ENCODE results near the gene TEN1. TPM values are rescaled to one million over a fixed set of nuclear protein-coding genes. Genes with fewer than 3 reads are reported as not detected.

TEN1 gene
- total RNA-seq, 6 experiments from 2014 or later, result 13.3 to 15.4 (median 13.8) TPM

DNA sequence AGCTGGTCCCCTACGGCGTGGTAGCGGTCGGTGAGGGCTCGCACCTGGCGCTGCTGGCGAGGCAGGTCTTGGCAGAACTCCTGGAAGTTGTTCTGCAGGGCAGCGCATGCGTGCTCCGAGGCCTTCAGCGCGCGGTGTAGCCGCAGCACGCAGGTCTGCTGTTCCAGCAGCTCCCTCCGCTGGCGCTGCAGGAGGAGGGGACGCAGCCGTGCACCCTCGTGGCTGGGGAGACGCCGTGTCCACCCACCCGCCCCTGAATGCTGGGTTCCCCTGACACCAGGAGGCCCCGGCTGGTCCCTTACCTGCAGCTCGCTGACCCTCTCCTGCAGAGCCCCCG lies 35.9 kb downstream of the TEN1 start:
- Mint-ChIP-seq H3K9me3 (no peaks in the 10 kb centered on the region; the same call in 1 of the 2 replicates), H3K27ac (no peak overlapping the region), H3K4me1 (ENCODE audit: low read depth) (peaks cover 11% of the 10 kb centered on the region), H3K36me3 (ENCODE audit: low read depth) (no peaks in the 10 kb centered on the region), H3K27me3 (ENCODE audit: insufficient read depth) (peaks cover 14% of the 10 kb centered on the region), H3K4me3 (no peak overlapping the region)
- no peak for DNase-seq
- TF ChIP-seq, protein P1, sequence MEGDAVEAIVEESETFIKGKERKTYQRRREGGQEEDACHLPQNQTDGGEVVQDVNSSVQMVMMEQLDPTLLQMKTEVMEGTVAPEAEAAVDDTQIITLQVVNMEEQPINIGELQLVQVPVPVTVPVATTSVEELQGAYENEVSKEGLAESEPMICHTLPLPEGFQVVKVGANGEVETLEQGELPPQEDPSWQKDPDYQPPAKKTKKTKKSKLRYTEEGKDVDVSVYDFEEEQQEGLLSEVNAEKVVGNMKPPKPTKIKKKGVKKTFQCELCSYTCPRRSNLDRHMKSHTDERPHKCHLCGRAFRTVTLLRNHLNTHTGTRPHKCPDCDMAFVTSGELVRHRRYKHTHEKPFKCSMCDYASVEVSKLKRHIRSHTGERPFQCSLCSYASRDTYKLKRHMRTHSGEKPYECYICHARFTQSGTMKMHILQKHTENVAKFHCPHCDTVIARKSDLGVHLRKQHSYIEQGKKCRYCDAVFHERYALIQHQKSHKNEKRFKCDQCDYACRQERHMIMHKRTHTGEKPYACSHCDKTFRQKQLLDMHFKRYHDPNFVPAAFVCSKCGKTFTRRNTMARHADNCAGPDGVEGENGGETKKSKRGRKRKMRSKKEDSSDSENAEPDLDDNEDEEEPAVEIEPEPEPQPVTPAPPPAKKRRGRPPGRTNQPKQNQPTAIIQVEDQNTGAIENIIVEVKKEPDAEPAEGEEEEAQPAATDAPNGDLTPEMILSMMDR (IDR thresholded peaks at IDR 0.05), result no peak

DNA sequence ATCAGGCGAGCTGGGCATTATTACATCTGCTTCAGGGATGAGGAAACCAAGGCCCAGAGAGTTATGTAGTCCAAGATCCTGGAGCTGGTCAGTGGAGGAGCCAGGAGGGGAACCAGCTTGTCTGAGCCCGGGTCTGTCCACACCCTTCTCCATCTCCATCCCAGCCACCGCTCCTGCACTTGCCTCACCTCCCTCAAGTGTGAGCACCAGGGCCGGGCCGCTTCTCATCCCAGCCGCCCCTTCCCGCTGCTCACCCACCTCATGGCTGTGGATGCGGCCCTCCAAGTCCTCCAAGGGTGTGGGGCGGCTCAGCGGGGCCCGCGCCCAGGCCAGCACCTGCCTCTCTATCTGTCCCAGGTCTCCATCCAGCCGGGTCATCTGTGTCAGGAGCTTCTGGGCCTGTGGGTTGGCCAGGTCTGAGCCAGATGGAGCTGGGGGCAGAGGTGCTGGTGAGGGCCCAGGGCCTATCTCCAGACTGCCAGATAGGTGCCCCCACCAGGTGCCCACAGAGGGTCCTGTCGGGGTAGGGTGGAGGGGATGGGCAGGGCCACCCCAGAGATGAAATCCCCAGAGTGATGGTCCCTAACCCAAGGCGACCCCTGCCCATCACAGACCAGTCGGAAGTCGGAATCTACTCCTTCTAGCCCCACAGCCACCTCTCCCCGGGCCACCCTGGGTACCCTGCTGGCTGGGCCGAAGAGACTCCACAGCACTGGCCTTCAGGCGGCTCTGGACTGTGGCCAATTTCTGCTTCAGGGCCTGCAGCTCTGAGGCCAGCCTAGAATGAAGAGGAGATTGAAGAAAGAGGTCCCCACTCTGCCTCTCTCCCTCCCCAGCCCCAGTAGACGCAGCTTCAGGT lies 38.7 kb downstream of the TEN1 start:
- Mint-ChIP-seq H3K27ac (no peak overlapping the region), H3K4me3 (no peak overlapping the region), H3K27me3 (ENCODE audit: insufficient read depth) (peaks cover 21% of the 10 kb centered on the region), H3K9me3 (no peaks in the 10 kb centered on the region), H3K4me1 (ENCODE audit: low read depth) (peaks cover 11% of the 10 kb centered on the region), H3K36me3 (ENCODE audit: low read depth) (no peaks in the 10 kb centered on the region)
- DNase-seq, result no peak
- TF ChIP-seq, protein P1 (IDR thresholded peaks at IDR 0.05), result no peak

DNA sequence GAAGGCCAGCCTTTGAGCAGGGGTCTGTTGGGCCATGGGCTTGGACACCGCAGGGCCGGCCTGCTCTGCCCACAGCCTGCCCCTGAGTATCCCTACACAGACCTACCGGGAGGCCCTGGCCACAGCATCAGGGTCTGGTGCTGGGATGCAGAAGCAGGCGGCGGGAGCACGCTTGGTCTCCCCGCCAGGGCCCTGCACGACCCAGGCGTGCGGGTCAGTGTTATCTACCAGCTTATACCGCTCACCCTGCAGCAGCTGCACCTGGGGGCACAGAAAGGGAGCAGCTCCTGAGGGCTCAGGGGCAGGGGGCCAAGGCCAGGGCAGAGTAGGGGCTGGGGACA lies 39.3 kb downstream of the TEN1 start:
- no peak overlapping the region for H3K4me3 Mint-ChIP-seq
- H3K36me3 Mint-ChIP-seq (ENCODE audit: low read depth), result no peaks in the 10 kb centered on the region
- H3K4me1 Mint-ChIP-seq (ENCODE audit: low read depth), result peaks cover 9% of the 10 kb centered on the region
- H3K9me3 Mint-ChIP-seq, result no peaks in the 10 kb centered on the region
- H3K27ac Mint-ChIP-seq, result no peak overlapping the region
- peaks cover 24% of the 10 kb centered on the region for H3K27me3 Mint-ChIP-seq (ENCODE audit: insufficient read depth)
- TF ChIP-seq, protein P1 (IDR thresholded peaks at IDR 0.05), result no peak
- DNase-seq, result no peak

DNA sequence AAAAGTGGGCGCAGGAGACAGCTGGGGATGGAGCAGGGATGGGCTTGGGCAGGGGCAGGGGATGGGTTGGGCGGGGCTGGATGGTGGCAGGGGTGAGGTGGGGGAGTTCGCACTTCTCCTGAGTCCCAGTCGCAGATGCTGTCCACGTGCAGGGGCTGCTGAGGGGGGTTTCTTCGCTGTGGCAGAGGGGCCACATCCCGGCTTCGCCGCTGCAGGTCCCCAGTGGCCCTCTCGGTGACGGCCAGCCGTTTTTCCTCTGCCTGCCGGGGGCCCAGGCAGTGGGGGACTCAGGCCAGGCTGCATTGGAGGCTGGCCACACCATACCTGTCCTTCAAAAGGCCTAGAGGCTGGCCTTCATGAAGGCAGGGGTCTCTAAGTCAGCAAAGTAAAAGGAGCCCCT lies 39.8 kb downstream of the TEN1 start:
- no peaks in the 10 kb centered on the region for H3K36me3 Mint-ChIP-seq (ENCODE audit: low read depth)
- peaks cover 24% of the 10 kb centered on the region for H3K27me3 Mint-ChIP-seq (ENCODE audit: insufficient read depth)
- H3K4me3 Mint-ChIP-seq, result no peak overlapping the region
- DNase-seq, result no peak
- H3K9me3 Mint-ChIP-seq, result no peaks in the 10 kb centered on the region
- H3K4me1 Mint-ChIP-seq (ENCODE audit: low read depth), result peaks cover 4% of the 10 kb centered on the region
- TF ChIP-seq, protein P1 (IDR thresholded peaks at IDR 0.05), result no peak
- no peak overlapping the region for H3K27ac Mint-ChIP-seq

DNA sequence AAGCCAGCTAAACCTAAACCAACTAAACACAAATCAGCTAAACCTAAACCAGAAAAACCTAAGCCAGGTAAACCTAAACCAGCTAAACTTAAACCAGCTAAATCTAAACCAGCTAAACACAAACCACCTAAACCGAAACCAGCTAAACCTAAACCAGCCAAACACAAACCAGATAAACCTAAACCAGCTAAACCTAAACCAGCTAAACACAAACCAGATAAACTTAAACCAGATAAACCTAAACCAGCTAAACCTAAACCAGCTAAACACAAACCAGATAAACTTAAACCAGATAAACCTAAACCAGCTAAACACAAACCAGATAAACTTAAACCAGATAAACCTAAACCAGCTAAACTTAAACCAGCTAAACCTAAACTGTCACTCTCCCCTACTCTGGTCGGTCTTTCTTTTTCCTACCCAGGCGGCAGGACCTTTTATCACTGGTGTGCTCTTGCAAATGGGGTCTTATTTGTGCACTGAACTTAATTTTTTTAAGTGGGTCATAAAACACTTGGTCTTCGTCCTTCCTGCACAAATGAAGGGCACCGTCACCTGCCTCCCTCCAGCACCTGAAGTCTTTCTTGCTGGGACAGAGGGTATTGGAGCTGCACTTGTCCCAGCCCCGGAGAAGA lies 40.9 kb downstream of the TEN1 start:
- TF ChIP-seq, protein P1 (IDR thresholded peaks at IDR 0.05), result no peak
- no peaks in the 10 kb centered on the region for H3K9me3 Mint-ChIP-seq
- H3K36me3 Mint-ChIP-seq (ENCODE audit: low read depth), result no peaks in the 10 kb centered on the region
- no peak overlapping the region for H3K4me3 Mint-ChIP-seq
- DNase-seq, result no peak
- peaks cover 24% of the 10 kb centered on the region for H3K27me3 Mint-ChIP-seq (ENCODE audit: insufficient read depth)
- no peaks in the 10 kb centered on the region for H3K4me1 Mint-ChIP-seq (ENCODE audit: low read depth)
- H3K27ac Mint-ChIP-seq, result no peak overlapping the region
